GM19240 (cell line): ENCODE data around the gene LYVE1.

Experiments used
- DNase-seq: peaks from one replicate; pipeline ENCODE4 v3.0.0; 2011; ENCODE audit warnings: low spot score; ENCODE audit not compliant: insufficient read length

Gene LYVE1

DNA sequence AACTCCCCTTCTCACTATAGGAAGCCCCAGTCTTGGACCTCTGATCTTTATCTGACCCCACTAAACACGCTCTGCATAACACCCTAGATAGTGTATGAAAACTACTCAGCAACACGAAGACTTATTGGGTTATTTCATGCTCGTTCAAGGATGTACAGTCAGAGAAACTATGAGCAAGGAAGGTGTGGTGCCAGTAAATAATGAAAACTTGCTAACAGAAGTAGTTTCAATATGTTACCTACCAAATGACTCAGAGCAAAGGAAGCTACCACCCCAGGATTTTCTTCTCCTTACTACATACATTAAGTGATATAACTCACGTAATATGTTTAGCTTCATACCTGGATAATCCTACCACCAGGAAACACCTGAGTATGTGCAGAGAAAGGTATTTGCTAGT is 25.9 kb upstream of the LYVE1 start:
- DNase-seq, result no peak

DNA sequence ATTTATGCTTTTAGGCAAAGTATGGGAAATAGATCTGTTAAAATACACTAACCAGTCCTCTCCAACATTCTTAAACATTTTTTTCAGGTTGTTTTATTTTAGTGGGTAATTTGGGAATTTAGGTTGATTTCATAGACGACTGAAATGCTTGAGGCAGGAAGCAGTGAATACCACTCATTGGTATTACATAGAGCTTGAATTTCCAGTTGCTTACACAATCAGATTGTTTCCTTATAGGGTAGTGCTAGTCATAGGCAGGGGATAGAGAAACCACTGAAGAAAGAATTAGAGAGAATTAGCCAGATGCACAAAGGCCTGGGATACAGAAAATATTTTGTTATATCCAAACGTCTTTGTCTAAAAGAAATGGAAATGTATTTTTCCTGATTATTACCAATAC is 23.9 kb upstream of the LYVE1 start:
- no peak for DNase-seq

DNA sequence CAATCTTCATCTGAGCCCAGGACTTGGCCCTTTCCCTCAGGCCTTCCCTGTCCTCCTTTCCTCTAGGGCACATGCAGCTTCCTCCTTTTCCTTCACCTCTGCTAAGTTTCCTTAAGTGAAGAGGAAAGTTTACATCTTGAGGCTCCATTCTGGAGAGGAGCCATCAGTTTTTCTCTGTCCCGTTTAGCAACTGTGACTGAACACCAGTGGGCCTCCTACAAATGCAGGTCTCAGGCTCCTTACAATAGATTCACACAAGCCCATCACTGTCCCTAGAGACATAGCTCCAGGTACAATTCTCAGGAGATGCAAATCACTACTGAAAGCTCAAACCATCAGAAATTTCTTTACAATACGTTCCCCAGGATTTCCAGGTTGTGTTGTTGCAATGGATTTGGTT is 23.3 kb upstream of the LYVE1 start:
- no peak for DNase-seq

DNA sequence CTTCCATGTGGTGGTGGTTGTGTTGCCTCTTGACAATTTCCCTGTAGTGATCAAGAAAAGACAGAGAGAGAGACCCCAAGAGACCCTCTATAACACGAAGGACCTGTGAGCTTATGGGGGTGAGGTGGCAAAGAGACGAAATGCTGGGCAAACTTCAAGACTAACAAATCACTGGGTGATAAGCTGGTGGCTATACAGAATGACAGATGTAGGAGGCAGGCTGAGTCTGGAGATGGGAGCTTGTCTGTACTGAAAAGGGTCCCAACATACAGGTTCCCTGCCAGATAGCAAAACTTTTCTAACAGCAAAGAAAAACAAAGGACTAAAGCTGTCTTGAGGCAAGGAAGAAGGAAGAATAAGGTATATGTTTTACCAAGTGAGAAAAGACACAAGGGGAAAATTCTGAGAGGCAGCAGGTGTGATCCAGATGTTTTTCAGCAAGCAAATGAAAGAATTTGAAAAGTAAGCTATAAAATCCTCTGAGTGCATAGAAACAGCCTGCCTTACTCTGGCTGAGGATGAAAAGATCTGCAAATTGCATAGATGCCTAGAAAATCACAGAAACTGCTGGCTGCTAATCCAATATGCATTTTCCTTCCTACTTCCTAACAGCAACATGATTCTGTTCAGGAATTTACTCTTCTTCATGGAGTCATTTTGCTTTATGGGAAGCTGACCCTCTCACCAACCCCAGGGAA is 21.9 kb upstream of the LYVE1 start:
- no peak for DNase-seq

DNA sequence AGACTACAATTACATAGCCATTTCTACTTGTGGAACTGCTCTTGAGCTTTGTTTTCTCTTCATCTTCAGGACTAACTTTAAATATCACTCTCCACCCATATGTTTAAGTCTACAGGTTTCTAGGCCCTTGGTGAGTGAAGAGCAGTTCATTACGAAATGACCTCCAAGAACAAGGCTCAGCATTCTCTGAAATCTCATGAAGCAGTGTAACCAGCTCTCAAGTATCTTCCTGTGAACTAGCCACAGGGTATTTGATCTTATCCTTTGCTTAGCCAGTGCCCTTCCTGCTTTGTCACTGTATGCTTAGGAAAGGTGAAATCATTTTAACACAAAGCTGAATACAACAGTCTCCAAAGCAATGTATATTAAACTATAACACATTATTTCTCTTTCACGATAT is 20.4 kb upstream of the LYVE1 start:
- DNase-seq, result no peak

DNA sequence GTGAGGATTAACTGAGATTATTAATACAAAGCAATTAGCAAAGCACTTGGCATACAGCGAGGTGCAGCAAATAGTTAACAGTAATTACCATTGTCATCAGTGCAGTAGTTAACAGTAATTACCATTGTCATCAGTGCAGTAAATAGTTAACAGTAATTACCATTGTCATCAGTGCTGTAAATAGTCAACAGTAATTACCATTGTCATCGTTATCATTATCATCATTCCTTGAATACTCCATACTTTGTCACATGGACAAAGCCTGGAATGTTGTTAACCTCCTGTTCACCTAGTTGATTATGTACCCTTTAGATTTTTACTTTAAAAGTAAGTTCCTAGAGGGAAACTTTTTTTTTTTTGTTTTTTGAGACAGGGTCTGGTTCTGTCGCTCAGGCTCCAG is 19.5 kb upstream of the LYVE1 start:
- DNase-seq, result no peak

DNA sequence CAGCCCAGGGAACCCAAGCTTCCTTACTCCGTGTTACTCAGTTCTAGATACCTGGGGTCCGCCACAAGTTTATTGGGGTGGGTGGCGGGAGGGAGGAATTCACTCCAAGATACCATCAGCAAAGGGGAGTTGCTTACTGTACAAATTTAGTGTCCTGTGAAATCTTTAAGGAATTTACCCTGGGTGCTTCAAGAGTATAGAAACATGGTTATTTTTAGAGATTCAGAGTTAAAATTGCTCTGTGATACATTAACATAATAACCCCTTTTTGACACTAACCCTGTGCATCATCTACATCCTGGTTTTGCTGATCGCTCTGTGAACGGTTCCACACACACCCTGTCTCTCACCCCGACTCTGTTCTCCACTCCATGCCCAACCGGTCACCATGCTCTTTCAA is 18.9 kb upstream of the LYVE1 start:
- DNase-seq, result no peak

DNA sequence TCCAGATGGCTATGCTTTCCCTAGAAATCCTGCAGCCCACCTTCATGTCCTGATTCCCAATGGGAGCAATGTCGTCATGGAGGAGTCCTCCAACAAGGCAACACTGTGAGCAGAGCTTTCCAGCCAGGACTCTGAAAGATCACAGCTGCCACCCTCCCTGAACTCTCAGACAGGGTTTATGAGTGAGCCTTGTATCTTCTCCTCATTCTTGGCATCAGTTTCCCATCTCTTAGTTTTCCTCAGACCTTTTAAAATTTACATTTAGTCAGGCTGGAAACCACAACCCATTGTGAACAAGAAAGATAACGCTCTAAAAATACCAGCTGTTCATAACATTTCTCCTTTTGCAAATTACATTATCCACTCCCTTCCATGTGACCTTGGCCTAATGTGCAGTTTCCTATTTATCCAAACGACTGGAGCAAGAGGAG is 15.6 kb upstream of the LYVE1 start:
- DNase-seq, result no peak

DNA sequence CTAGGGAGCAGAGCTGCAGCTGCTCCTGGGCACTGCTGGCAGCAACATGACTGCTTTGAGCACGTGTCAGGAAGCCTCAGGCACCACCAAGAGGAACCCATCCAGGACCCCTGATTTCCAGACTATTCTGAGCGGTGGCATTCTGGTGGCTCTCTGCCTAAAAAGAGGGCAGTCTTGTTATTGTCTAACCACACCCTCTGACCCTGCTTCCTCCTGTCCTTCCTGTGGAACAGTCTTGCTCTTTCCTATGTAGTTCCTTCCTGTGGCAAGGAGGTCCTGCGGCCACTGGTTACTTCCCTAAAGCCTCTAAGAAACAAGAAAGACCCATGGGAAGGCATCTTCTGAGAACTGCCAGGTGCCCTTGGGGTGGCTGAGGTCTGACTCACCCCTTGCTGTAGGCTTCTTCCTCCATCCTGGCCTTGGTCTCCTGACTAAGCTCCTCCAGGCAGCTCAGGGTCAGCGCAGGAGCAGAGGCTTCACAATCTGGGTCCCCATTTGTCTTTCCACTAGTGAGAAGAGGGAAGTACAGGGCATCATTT is 13.1 kb upstream of the LYVE1 start:
- no peak for DNase-seq

DNA sequence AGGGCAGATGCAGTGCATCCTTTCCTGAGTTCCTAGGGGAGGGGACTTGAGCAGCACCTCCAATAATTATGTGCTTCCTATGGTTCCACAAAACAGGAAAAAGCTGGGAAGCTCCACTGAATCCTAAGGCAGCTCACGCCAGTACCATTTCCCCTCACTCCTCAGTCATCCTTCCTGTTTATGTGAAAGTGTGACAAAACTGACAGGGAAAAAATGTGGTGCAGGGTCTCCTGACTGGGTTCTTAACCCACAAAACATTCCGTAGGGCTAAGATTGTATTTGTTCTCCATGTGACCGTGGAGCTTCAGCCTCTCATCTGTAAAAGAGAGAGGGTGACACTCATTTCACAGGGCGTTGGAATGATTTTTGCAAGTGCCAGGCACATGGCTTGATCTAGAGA is 12.2 kb upstream of the LYVE1 start:
- DNase-seq, result no peak

DNA sequence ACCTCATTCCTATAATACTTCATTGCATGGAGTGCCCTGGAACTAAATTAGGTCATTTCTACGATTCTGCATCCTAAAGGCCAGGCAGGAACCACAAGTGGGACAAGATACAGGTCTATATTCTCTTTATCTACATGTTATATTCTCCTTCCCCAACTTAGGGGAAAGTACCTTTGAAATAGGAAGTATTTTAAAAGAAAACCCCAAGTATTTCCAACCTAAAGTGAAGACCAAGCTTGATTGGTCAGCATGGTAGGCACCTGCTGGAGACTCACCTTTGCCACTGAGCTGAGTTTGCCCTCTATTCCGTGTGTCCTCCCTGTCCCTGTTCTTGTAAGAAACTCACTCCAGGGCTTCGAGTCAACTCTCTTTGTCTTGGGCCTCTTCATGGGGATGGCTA is 11.2 kb upstream of the LYVE1 start:
- DNase-seq, result no peak

DNA sequence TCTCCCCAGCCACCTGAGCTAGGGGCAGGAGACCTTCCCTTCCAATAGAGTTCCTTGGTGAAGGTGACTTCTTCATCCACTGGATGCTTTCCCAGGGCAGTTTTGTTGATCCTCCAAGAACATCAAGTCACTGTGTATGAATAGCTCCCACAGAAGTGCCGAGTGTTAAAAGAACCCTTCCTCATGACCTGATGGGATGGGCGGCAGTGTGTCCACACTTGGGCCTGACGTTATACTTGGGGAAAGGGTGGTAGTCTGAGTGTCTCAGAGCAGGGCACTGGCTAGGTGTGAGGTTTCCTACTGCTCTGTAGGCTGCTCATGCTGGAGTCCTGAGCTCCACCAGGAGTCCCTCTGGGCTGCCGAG is 7.6 kb upstream of the LYVE1 start:
- no peak for DNase-seq

DNA sequence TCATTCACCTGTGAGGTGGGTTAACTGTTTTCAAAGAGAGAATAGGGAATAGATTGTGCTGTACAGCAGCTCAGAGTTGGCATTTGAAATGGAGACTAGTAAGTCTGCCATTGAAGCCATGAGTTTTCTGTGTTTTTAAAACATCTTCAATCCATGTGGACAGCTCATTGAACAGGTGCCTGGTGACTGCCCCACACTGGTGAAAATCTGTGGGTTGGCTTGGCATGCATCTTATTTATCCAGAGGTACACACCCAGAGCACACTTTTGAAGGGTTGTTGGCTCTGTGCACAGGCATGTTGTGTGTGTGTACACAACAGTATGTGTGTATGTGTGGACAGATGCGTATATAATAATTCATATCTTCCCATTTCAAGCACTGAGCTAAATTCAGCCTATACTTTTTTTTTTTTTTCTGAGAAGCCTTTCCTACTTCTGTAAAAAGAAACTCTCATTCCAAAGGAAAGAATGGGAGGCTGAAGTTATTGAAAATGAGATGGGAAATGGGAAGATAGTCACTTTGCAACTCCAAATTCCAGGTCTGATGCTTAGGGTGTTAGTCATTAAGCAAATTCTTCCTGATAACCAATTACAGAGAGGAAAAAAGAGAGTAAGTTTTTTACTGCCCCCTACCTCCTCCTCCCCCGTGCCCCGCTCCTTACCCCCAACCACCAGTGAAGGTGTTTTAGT is 7.0 kb upstream of the LYVE1 start:
- DNase-seq, result no peak

DNA sequence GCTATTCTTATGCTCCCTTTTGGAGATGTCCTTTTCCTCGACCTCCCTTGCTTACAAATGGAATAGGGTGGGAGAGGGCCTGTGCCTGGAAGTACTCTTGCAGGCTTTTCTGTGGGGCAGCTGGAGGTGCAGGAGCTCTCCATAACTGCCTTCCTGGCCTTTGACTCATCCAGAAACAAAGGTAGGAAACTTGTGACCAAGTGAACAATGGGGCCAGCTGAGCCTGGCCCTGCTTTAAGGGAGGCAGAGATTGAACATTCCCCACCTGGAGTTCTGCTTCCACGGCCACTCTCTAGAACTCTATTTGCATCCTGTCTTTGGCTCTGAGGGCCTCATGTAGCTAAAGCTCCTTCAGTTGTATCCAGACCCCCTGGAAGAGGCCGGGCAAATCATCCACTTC is 5.1 kb upstream of the LYVE1 start:
- DNase-seq, result no peak

DNA sequence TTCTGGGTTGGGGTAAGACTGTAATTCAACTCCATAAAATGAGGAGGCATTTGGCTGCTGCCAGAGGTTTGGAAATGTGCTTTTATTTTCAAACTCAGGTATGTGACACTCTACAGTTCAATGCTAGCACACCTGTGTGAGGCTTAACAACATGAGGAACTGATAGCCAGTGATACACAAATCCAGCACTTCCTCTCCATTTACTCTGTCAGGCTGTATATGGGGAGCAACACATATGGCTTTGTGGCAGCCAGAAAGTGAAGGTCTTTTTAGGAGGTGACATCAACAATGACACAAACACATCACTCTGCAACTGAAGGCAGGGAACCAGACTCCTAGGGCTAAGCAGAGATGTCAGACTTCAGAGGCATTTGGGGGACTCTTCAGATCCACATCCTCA is 4.6 kb upstream of the LYVE1 start:
- no peak for DNase-seq

DNA sequence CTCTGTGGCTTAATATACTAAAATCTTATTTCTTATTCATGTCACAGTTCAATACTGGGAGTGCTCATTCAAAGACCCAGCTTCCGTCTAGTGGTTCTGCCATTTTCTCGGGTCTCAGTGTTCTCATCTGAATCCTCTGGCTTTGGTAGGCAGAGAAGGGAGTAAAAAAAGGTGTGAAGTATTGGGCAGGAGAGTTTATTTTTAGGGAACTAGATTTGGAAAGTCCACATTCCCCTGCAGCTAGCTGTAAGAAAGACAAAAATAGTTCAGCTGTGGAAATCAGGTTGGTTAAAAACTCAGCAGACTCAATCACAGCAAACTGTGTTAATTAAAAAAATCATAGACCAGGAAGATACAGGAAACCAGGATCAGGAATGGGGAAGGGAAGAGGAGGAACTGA is 4.1 kb upstream of the LYVE1 start:
- DNase-seq, result no peak

DNA sequence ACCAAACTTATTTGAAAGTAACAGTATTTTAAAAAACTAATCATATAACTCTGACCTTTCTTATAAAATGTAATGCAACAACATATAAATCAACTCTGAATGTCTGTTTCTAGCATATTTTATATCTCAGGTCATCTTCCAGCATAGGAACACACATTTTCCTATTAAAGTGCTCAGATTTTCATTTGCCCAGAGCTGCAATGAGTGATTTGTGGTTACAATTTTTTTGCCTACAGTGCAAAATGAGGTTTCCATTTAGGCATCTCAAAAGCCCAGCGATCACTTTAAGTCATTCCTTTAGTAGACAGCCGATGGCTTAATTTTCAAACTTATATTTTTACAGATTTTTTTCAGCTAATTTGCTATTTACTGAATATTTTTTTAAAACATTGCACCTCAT is 1.0 kb downstream of the LYVE1 start:
- no peak for DNase-seq

DNA sequence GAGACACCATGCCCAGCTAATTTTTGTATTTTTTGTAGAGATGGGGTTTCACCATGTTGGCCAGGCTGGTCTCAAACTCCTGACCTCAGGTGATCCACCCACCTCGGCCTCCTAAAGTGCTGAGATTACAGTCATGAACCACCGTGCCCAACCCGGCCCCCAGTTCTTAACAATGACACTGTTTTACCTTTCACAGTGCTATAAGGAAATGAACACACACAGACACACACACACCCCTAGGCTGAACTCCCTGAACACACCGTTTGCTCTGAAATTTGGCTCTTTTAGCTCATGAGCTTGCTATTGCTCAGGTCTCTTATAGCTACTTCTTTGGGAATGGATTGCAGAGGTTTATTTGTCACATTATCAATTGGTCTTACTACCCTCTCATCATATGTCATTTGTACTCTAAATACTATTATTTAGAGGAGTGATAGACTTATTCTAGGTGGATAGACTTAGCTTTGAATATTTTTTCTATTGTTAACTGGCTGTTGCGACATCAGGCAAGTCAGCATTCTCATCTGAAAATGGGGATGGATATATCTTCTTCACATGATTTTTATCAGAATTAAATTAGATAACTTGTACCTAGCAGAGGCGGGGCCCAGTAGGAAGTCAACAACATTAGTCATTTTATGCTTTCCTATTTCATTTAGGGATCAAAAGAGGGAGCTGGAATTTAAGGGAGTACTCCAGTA is 2.1 kb downstream of the LYVE1 start:
- DNase-seq, result no peak

DNA sequence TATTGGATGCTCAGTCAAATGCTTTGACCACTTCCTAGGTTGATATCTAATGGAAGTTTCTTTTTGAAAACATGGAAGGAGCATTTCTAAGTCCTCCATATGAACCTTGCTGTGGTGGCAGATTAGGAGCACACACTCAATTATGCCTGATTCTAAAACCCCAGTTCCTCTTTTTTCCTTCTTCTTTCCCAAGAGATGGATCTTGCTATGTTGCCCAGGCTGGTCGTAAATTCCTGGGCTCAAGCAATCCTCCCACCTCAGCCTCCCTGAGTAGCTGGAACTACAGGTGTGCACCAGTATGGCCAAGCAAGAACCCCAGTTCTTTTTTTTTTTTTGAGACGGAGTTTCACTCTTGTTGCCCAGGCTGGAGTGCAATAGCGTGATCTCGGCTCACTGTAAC is 3.0 kb downstream of the LYVE1 start:
- no peak for DNase-seq

DNA sequence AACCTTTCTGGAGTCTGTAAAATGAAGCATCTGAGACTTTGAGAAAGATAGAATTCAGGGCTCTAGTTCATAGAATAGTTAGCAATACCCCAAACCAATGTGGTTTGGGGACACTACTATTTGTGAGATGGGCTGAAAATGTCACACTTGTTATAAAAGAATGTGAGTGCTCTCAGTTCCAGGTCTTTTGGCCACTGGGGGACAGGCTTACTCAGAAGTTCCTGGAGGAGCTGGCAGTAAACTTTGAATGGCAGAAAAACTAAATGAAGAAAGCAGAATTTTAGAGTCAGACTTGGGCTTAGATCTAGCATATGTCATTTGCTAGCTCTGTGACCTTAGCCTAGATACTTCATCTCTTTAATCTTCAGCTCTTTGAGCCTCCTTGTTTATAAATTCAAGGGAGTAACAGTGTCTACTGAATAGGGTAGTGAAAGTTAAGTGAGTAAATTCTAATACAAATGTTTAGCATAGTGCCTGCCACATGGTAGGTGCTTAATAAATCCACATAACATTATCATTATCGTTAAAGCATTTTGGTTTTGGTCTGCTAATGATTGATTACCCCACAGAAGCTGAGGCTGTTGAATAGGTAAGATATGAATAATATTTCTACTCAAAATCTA is 3.7 kb downstream of the LYVE1 start:
- DNase-seq, result no peak

DNA sequence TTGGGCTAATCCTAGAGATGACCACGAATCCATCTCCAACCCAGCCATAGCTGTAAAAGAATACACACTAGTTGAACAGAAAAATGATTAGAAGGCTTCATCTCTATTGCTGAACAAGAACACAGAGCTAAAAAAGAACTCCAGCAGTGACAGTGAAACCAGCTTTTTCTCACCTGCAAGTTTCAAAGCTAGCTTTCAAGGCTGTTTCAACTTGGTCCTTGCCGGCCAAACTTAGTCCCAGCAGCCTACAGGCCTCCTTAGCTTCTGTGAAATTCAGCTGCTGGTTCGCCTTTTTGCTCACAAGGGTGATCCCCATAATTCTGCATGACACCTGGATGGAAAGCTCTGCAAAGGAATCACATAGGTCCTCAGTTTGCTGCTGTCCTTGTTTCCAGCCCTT is 4.4 kb downstream of the LYVE1 start:
- no peak for DNase-seq

DNA sequence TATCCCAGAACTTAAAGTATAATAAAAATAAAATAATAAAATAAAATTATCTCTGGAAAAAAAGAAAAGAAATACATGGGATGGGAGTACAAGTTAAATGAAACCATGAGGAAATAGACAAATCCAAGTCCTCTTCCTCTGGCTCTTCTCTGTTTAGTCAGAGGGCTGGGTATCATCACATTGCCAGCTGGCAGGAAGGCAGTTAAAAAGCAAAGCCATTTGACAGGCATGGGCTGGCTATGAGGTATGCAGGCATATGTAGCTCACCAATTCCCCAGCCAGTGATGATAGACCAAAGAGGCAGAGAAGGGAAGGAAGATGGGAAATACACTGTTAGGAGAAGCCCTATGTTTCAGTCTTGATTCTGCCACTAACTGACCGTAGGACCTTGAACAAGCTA is 6.5 kb downstream of the LYVE1 start:
- DNase-seq, result no peak
